ENCODE data around the gene SLC15A5. TPM values are rescaled to one million over a fixed set of nuclear protein-coding genes. Genes with fewer than 3 reads are reported as not detected.

SLC15A5 gene
- total and polyA plus RNA-seq, 2 of the 8 experiments (the other 6 are each of a cell fraction or from before 2014, with no cell fraction given) = not detected

GRCh38 chr12:16241346-16241745, 36.1 kb downstream of the SLC15A5 start:
- no peak overlapping the region for H2BK5ac ChIP-seq (ENCODE audit: low read depth, low read length)
- H4K5ac ChIP-seq (ENCODE audit: insufficient read length, low read depth, low read length) = no peak overlapping the region
- DNase-seq (ENCODE audit: low read depth in 1 of 2, low spot score in 2 of 2) (no peak), FAIRE-seq (no peak)
- H3K56ac ChIP-seq (replicated peaks; ENCODE audit: insufficient read length, low read depth, low read length) = no peak overlapping the region
- H3K79me1 ChIP-seq (ENCODE audit: low read depth, low read length) = no peaks in the 10 kb centered on the region
- no peak overlapping the region for H2AK5ac ChIP-seq (ENCODE audit: low read depth, low read length)
- no peak overlapping the region for H2AFZ ChIP-seq (ENCODE audit: low read length)
- no peaks in the 10 kb centered on the region for H3K36me3 ChIP-seq (ENCODE audit: control insufficient read depth in 2 of 4, insufficient read depth in 4 of 4, low read length in 3 of 4)
- H3K4me2 ChIP-seq (ENCODE audit: insufficient read depth in 1 of 2, low read depth in 2 of 2, low read length in 2 of 2) = no peak overlapping the region
- H3K79me2 ChIP-seq (ENCODE audit: control insufficient read depth in 1 of 2, insufficient read depth in 2 of 2, low read length in 2 of 2) = no peaks in the 10 kb centered on the region
- H3K27me3 ChIP-seq (replicated peaks in 1 of 4; ENCODE audit: control insufficient read depth in 3 of 4, extremely low read depth in 1 of 4, insufficient read depth in 3 of 4, low read length in 3 of 4) = no peaks in the 10 kb centered on the region
- H4K20me1 ChIP-seq (replicated peaks in 1 of 2; ENCODE audit: control insufficient read depth in 1 of 2, insufficient read depth in 2 of 2, low read length in 2 of 2) = no peaks in the 10 kb centered on the region
- no peak overlapping the region for H2BK120ac ChIP-seq (replicated peaks; ENCODE audit: low read depth, low read length)
- no peaks in the 10 kb centered on the region for H3K4me1 ChIP-seq (replicated peaks in 1 of 4; ENCODE audit: control insufficient read depth in 3 of 4, insufficient read depth in 4 of 4, low read length in 3 of 4)
- H4K91ac ChIP-seq (replicated peaks; ENCODE audit: insufficient read length, low read length) = no peak overlapping the region
- POLR2A ChIA-PET (ENCODE audit: partially characterized antibody) = no interaction called here
- 98% methylated on average over 4 of the region's 4 CpGs; no CpG with 5 or more reads in 1 of the 2 experiments for WGBS, 2 experiments (ENCODE audit: extremely low coverage in 1 of 2, insufficient coverage in 1 of 2, insufficient read length in 1 of 2, insufficient replicate concordance in 2 of 2, low coverage in 1 of 2, low lambda C conversion rate in 2 of 2, missing lambda C conversion rate in 1 of 2)
- no peaks in the 10 kb centered on the region for H3K9me3 ChIP-seq (ENCODE audit: insufficient read depth in 2 of 2, low read depth in 1 of 2, low read length in 1 of 2)
- no peak overlapping the region for H3K4me3 ChIP-seq (ENCODE audit: extremely low read depth in 1 of 4, insufficient read depth in 2 of 4, low read depth in 3 of 4, low read length in 4 of 4)
- H2BK15ac ChIP-seq (ENCODE audit: low read length) = no peak overlapping the region
- no peak overlapping the region for H4K8ac ChIP-seq (ENCODE audit: extremely low read depth, insufficient read depth, low read length)
- H3K4ac ChIP-seq (replicated peaks; ENCODE audit: insufficient read length, low read depth, low read length) = no peak overlapping the region
- no peak overlapping the region for H3K18ac ChIP-seq (ENCODE audit: extremely low read depth, low read length)
- H2BK20ac ChIP-seq (ENCODE audit: low read length) = no peak overlapping the region
- H3K9ac ChIP-seq (replicated peaks in 1 of 4; ENCODE audit: extremely low read depth in 1 of 4, low read depth in 3 of 4, low read length in 3 of 4) = no peak overlapping the region
- CTCF ChIA-PET (ENCODE audit: partially characterized antibody) = no interaction called here
- H3K27ac ChIP-seq (ENCODE audit: low read depth, low read length) = no peak overlapping the region
- H3K14ac ChIP-seq (ENCODE audit: insufficient read length) = no peak overlapping the region
- H3K23ac ChIP-seq (ENCODE audit: insufficient read length) = no peak overlapping the region
- H2BK12ac ChIP-seq (ENCODE audit: low read depth, low read length) = no peak overlapping the region
- H3K23me2 ChIP-seq (ENCODE audit: low read depth, low read length) = no peaks in the 10 kb centered on the region
- TF ChIP-seq POLR2A (IDR thresholded peaks at IDR 0.05; ENCODE audit: control extremely low read depth in 1 of 2, low read depth in 2 of 2, low read length in 2 of 2) = no peak

Measured in H1 (cell line).